ENCODE results near the gene KIF20B. TPM values are rescaled to one million over a fixed set of nuclear protein-coding genes. Genes with fewer than 3 reads are reported as not detected.
A peak's percentile ranks its signal among the peaks of the same experiment; 100 is the strongest.

The KIF20B gene
- total and polyA plus RNA-seq, 2 of the 13 experiments (the other 11 are each of a cell fraction or from before 2014, with no cell fraction given): 3.5 to 38.6 TPM

DNA sequence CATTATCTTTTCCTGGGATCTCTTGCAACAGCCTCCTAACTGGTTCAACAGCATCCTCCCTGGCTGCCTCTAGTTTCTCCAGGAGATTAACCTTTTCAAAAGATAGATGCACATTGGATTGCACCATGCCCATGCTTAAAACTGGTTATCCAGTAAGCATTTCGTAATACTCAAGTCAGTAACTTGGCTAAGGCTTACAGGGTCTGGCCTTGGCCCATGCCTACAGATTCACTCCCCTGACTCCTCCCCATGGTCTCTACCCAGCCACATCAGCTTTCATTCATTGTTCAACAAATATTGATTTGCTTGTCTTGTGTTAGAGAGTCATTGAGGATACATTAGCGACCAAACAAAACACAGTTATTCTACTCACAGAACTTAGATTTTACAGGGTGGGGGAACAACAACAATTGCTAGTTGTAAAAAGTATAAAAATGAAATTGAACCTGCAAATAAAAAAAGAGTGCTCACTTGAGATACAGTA, 1.8 kb upstream of the KIF20B start (continued):
- TF ChIP-seq, protein P1, sequence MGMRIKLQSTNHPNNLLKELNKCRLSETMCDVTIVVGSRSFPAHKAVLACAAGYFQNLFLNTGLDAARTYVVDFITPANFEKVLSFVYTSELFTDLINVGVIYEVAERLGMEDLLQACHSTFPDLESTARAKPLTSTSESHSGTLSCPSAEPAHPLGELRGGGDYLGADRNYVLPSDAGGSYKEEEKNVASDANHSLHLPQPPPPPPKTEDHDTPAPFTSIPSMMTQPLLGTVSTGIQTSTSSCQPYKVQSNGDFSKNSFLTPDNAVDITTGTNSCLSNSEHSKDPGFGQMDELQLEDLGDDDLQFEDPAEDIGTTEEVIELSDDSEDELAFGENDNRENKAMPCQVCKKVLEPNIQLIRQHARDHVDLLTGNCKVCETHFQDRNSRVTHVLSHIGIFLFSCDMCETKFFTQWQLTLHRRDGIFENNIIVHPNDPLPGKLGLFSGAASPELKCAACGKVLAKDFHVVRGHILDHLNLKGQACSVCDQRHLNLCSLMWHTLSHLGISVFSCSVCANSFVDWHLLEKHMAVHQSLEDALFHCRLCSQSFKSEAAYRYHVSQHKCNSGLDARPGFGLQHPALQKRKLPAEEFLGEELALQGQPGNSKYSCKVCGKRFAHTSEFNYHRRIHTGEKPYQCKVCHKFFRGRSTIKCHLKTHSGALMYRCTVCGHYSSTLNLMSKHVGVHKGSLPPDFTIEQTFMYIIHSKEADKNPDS (CRISPR knock-in tag; IDR thresholded peaks at IDR 0.05): peak; percentile 36; the same call in 1 of the 2 replicates
- TF ChIP-seq POGZ (CRISPR knock-in tag; IDR thresholded peaks at IDR 0.05) (peak; percentile 87), SOX6 (IDR thresholded peaks at IDR 0.05) (no peak), SOX6 (CRISPR knock-in tag; IDR thresholded peaks at IDR 0.05) (peak; percentile 97), ONECUT2 (CRISPR knock-in tag; IDR thresholded peaks at IDR 0.05) (peak; percentile 95), NCOA2 (CRISPR knock-in tag; IDR thresholded peaks at IDR 0.05) (peak; percentile 89), SIN3A (IDR thresholded peaks at IDR 0.05; ENCODE audit: borderline replicate concordance, low read depth, low read length) (no peak), SMAD1 (CRISPR knock-in tag; IDR thresholded peaks at IDR 0.05; ENCODE audit: borderline replicate concordance, low read depth) (no peak), ZNF564 (CRISPR knock-in tag; IDR thresholded peaks at IDR 0.05) (0 out of 2 replicates have a peak, but pooled peaks have one; percentile 57), MLX (CRISPR knock-in tag; IDR thresholded peaks at IDR 0.05) (peak; percentile 49), ZNF639 (CRISPR knock-in tag; conservative IDR thresholded peaks at IDR 0.05) (0 out of 2 replicates have a peak, but pooled peaks have one; percentile 27), JUN (CRISPR knock-in tag; IDR thresholded peaks at IDR 0.05) (0 out of 2 replicates have a peak, but pooled peaks have one; percentile 38), ZNF513 (CRISPR knock-in tag; conservative IDR thresholded peaks at IDR 0.05) (no peak), HOXA7 (CRISPR knock-in tag; IDR thresholded peaks at IDR 0.05) (no peak), PHF20 (CRISPR knock-in tag; IDR thresholded peaks at IDR 0.05) (no peak), PHB2 (IDR thresholded peaks at IDR 0.05; ENCODE audit: partially characterized antibody) (no peak)
- TF ChIP-seq, protein P2, sequence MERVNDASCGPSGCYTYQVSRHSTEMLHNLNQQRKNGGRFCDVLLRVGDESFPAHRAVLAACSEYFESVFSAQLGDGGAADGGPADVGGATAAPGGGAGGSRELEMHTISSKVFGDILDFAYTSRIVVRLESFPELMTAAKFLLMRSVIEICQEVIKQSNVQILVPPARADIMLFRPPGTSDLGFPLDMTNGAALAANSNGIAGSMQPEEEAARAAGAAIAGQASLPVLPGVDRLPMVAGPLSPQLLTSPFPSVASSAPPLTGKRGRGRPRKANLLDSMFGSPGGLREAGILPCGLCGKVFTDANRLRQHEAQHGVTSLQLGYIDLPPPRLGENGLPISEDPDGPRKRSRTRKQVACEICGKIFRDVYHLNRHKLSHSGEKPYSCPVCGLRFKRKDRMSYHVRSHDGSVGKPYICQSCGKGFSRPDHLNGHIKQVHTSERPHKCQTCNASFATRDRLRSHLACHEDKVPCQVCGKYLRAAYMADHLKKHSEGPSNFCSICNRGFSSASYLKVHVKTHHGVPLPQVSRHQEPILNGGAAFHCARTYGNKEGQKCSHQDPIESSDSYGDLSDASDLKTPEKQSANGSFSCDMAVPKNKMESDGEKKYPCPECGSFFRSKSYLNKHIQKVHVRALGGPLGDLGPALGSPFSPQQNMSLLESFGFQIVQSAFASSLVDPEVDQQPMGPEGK (CRISPR knock-in tag; IDR thresholded peaks at IDR 0.05): peak; percentile 53
- TF ChIP-seq, protein P3, sequence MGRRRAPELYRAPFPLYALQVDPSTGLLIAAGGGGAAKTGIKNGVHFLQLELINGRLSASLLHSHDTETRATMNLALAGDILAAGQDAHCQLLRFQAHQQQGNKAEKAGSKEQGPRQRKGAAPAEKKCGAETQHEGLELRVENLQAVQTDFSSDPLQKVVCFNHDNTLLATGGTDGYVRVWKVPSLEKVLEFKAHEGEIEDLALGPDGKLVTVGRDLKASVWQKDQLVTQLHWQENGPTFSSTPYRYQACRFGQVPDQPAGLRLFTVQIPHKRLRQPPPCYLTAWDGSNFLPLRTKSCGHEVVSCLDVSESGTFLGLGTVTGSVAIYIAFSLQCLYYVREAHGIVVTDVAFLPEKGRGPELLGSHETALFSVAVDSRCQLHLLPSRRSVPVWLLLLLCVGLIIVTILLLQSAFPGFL (CRISPR knock-in tag; IDR thresholded peaks at IDR 0.05): no peak
- TF ChIP-seq, protein P4, sequence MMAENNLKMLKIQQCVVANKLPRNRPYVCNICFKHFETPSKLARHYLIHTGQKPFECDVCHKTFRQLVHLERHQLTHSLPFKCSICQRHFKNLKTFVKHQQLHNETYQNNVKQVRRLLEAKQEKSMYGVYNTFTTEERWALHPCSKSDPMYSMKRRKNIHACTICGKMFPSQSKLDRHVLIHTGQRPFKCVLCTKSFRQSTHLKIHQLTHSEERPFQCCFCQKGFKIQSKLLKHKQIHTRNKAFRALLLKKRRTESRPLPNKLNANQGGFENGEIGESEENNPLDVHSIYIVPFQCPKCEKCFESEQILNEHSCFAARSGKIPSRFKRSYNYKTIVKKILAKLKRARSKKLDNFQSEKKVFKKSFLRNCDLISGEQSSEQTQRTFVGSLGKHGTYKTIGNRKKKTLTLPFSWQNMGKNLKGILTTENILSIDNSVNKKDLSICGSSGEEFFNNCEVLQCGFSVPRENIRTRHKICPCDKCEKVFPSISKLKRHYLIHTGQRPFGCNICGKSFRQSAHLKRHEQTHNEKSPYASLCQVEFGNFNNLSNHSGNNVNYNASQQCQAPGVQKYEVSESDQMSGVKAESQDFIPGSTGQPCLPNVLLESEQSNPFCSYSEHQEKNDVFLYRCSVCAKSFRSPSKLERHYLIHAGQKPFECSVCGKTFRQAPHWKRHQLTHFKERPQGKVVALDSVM (CRISPR knock-in tag; IDR thresholded peaks at IDR 0.05): peak; percentile 92
